ENCODE data around the gene MAML1.

Gene MAML1

DNA sequence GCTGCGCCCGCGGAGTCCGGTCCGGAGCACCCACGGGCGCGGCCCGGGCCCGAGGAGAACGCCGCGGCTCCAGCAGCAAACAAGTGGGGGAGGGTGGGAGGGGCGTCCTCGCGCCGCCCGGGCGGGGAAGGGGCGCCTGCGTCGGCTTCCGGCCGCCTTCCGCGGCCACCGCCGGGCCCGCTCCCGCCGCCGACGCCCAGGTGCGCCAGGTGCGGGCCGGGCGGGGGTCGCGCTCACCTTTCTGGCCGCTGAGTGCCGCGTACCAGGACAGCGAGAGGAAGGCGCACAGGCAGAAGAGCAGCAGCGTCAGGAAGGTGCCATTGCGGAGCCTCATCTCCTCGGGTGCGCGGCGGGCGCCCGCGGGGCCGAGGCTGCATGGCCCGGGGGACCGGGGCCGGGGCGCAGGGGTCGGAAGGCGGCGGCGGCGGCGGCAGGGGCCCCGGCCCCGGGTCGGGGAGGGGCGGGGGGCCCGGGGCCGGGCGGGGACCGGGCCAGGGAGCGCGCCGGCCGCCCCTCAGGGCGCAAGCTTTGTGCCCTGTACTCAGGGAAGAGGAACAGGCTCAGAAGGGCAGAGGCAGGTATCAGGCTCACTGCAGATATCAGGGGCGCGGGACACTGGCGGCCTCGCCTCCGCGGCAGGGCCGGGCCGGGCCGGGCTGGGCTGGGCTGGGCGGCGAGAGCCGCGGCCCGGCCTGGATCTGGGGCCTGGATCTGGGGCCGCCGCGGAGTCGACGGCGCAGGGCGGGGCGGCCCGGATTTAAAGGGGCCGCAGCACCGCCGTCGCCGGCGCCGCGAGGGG is 73.8 kb downstream of the MAML1 start, which contains the start of gene MGAT4B:
TSS of gene MGAT4B (minus strand) at position 617 of the 799 bp plus-strand sequence. CDS start at position 334, 283 bp downstream.
- peak; percentile 71 for DNase-seq

DNA sequence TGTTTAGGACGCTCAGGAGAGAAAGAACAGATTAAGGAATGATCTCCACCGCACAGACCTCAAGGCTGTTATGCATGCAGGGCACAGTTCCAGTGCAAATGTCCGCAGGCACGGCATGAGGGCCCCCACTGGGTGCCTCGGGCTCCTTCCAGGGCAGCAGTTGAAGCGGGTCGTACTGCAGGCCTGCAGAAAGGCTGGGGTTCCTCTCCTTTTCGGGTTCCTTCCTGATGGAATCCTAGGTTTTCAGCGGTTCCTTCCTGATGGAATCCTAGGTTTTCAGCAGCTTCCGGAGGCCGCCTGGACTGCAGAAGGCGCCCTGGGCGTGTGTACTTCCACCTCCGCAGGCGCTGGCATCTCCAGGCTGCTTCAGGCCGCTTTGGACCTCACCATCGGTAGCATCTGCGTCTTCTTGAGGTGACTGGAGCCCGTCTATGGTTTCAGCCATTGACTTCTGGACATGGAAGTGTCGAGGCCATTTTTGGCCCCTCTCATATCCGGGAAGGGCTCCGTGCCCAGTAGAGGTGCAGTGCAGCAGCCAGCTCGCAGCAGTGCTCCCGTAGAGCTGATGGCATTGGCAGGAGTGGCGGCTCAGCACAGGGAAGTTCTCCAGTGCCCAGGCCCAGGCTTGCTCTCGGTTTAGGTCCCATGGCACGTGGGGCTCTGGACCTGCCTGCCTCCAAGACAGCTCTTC is 79.7 kb downstream of the MAML1 start:
- no peak for DNase-seq

DNA sequence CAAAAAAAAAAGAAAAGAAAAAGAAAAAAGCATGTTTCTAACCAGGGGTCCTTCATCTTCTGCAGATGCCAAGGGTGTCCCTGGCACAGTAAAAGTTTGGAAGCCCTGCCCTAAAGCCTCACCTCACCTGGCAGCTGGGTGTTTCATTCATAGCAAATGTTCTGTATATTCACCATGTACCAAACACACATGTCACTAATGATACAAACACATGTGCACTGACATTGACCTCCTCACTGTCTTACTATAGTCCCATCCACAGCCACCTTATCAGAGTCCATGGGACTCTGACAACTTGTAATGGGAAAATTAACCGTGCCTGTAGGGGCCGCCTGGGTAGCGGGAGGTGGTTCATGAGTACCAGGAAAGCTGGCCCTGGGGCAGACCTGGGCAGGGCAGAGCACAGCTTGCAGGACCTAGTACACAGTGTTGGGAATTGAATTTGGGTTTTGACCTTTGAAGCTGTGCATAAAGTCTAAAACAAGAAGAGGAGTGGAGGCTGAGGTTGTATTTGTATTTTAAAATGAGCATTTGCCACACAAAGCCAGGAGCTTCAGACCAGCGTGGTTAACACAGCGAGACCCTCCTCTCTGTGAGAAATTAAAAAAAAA is 80.5 kb downstream of the MAML1 start:
- no peak for DNase-seq

DNA sequence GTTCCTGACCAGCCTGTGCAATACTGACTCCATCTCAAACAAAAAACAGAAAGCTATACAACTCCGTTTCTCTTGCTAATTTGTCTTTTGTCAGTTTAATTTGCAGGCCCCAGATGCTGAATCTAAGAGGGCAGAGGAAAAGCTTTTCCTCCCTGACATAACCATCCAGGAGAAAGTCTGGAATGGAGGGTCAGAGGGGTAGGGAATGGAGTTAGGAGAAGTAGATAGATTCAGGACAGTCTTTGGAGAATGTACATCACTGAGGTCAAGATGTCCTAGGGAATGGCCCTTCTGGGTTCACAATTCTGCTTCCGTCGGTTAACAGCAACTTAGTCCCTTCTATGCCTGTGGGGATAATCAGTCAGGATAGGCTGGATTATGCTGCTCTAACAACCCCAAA is 81.5 kb downstream of the MAML1 start:
- no peak for DNase-seq

DNA sequence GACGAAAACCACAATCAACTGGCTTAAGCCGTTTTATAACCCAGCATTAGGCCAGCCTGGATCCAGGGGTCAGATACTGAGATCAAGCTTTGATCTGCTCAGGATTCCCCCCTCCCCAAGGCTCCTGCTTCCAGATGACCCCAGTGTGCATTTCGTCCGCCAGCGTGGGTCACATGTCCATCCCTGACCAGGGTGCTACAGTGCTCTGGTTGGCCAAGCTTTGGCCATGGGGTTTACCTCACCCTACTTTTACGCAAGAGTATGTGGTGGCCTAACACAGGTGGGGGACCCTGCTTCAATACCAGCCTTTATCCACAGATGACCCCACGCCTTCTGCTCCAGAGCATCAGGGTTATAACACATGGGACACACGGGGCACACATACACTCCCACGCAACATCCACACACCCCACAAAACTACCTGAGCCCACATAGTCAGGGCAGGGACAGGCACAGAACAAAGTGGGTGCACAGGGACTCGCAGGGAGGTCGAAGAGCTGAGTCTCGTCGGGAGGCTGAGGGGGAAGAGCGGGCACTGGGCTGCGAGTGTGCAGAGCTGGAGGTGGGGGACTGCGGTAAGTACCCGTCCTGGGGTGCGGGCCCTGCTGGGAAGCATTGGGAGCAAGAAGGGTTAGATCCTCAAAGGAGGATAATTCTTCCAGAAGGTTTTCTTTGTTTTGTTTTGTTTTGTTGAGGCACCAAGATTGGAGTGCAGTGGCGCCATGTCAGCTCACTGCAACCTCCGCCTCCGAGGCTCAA is 83.0 kb downstream of the MAML1 start:
- no peak for DNase-seq

DNA sequence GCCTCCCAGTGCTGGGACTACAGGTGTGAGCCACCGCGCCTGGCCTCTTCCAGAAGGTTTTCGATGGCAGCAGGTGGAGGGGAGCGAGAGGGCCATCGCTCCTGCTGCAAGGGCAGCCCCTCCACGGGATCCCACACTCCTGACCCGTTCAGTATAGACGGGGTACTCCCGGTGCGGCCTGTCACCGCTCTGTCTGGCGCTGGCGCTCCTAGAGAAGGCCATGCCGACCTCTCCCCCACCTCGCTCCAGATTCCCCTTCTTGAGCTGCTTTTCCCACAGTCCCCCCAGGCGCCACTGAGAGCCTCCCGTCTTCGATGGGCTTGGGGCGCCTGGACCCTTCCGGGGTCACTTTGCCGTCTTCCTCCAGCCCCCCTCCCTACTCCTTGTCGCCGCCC is 83.8 kb downstream of the MAML1 start:
- DNase-seq = no peak

DNA sequence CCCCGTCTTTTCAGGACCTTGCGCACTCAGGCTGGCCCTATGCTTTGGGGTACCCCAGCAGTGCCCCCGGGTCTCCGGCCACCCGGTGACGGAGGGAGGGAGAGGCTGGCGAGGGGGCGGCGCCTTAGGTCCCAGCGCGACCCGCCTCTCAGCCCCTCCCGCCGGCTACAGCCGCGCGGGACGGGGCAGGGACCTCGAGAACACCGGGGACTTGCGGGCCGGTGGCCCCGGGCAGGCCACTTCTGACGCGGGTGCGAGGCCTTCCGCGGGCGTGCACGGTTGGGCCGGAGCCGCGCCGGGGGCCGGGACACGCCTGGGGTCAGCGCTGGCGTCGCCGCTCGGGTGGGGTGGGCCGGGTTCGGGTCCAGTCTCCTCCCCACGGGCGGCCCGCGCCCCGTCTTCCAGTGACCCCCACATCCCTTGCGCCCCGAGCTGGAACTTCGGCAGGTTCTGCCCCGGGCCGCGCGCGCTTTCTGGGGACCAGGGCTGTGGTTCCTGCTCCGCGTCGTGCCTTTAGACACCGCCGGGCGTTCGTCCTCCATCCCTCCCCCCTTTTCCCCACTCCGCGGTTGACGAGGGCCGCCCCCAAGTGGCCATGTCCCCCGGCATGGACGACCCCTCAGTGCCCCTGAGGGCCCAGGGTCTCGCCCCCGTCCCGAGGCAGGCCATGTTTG is 84.3 kb downstream of the MAML1 start:
- no peak for DNase-seq

DNA sequence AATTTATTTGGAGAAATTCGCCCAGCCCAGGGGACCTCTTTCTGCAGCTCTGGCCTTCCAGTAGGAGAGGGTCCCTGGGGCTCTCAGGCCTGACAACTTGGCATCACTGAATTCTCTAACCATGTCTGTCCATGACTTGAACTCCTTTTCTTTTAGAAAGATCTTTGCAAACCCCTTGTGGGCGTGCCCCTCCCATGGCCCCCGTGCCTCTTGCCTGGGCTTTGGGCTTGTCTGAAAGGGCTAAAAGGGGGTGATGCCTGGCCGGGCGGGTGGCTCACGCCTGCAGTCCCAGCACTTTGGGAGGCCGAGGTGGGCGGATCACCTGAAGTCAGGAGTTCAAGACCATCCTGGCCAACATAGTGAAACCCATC is 84.8 kb downstream of the MAML1 start:
- DNase-seq = no peak

DNA sequence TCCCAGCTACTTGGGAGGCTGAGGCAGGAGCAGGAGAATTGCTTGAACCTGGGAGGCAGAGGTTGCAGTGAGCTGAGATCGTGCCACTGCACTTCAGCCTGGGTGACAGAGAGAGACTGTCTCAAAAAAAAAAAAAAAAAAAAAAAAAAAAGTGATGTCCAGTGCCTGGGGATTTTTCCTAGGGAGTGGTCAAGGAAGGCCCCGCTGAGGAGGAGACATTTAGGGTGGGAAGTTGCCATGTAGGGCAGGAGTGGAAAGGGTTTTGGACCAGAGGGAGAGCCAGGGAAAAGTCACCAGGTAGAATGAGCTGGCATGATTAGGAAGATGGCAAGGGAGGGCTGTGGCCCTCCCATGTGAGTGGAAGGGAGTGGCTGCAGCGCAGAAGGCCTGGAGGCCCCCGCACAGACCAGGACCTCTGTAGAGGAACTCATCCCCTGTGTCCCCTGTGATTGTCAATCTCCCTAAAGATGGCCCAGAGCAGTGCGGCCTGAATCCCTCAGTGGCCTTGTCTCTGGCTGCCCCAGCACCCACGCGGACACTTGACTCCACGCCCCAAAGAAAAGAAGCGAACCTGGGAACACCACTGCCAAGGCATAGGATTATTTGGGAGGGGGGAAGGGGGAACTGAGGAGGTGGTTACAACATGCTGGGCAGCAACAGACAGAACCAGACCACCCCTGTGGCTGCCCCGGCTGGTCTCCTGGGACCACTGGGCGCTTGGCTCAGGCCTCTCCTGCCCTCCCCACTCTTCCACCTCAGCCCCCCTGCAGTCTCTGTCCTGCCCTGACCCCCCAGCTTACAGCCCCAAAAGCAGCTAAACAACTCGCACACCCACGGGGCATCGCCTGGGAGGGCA is 85.5 kb downstream of the MAML1 start:
- no peak for DNase-seq

DNA sequence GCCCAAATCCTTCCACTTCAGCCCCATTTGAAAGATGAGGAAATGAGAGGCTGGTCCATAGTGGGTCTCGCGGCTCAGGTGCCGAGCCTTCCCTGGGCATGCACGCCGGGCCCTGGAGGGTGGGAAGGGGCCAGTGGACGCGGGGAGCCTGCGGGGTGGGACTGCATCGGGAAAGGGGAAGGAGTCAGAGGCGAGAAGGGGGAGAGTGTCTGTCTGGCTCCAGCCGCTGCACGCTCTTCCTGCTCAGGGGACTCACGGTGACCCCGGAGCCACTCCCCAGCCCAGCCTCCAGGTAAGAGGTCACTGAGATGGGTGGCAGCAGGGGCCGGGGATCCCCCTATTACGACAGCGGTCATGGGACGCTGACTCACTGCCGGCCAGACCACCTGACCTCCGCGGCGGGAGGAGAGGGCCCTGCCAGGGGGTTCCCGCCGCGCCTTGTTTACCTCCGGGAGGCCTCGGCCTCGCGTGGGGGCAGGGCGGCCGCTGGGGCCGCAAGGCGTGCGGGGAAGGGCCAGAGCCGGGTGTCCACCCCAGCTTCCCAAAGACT is 86.2 kb downstream of the MAML1 start:
- DNase-seq = peak; percentile 93

DNA sequence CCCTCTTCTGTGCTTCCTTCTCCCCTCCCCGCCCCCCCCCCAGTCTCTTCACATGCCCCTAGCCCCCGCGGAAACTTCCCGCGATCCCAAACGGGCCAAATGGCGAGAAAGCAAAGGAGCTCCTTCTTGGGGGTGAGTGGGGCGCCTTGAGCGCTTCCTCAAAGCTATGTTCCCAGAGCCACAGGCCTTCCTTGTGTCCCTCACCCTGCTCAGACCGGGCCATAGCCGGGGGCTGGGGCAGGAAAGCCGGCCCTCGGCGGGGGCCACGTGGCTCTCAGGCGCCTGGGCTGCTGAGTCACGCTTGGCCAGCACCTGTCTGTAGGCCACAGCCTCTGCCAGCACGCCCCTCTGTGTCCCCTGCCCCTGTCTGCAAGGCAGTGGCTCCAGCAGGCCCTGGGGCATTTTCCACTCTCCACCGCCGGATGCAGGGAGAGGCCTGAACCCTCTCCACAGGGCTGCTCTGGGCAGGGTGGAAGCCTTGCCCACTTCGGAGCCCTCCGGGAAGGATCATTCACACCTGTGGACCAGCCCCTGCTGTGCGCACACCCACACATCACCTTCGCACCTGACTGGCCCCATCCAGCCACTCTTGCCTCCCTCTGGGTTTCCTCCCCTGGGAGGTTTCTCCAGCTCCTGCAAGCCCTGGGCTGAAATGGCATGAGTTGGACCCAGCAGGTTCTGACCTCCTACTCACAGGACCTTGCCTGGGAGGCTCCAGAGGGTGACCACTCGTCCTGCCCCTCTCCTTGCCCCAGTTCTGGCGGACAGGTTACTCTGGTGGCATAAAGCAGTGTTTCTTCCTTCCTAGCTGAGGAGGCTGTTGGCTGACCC is 86.9 kb downstream of the MAML1 start:
- DNase-seq = no peak

DNA sequence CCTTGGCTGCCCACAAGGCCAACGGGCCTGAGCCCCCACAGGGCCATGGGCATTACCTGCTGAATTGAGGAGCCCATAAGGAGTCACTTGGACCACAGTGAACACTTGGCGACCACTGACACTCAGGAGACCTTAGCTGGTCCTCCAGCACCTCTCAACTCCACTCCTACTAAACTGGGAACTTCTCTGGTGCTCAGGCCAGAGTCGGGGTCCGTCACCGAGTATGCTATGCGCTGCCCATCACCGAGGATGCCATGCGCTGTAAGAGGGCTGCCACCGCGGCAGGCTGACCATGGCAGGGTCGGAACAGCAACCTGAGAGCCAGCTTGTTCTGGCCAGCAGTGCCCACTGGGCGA is 87.5 kb downstream of the MAML1 start:
- no peak for DNase-seq

DNA sequence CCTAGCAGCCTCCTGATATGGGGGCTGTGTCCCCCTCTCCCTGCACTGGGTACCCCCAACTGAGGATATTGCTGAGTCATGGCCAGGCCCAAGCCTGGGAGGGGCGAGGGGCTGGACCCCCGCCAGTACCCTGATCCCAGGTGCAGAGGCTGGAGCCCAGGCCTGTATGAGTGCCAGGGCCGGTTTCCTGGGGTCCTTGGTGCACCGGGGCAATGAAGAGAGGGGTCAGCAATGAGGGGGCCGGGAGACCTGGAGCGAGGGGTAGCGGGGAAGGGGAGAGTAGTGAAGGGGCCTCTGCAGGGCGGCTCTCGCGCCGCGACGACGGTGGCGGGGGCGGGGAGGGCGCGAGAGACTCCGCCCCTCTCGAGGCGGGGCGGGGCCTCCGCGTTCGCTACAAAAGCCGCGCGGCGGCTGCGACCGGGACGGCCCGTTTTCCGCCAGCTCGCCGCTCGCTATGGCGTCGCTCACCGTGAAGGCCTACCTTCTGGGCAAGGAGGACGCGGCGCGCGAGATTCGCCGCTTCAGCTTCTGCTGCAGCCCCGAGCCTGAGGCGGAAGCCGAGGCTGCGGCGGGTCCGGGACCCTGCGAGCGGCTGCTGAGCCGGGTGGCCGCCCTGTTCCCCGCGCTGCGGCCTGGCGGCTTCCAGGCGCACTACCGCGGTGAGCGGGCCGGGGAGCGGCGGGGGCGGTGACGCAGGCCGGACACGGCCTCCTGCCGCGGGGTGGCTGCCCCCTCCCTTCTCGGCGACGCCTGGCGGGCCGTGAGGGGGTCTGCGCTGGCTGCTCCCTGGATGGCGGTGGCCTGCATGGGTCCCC is 88.1 kb downstream of the MAML1 start, which contains the start of gene SQSTM1:
TSS of gene SQSTM1 (plus strand) at position 423 of the 815 bp plus-strand sequence. CDS start at position 455, 32 bp downstream.
- peak; percentile 88 for DNase-seq

DNA sequence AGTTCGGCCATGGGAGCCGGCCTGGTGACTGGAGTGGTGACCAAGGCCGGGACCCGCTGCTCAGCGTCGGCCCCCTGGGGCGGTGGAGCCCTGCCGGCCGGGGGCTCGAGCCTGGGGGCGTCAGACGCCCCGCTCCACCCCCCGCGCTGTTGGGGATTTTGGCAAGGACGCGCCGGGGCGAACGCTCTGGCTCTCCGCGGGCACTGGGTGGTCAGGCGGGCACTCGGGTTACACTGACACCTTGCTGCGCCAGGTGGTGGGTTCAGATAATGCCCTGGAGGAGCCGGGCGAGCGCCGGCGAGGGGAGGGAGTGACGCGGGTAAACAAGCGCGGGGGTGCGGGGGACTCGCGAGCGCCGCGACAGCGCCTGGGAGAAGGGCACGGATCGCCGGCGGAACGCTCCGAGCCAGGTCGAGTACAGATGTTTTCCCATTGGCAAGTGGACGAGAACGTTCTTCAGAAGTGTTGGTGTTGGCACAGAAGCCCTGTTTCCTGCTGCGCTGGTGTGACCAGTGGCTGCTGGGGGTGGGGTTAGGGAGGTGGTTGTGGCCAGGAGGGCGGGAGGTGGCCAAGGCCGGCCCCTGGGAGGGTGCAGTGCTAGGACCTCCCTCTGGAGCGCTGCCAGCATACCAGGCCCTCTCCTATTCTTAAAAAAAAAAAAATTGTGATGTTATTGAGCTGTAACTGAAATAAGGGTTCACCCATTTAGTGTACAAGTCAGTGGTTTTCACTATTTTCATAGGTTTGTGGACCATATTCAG is 88.9 kb downstream of the MAML1 start:
- peak; percentile 93 for DNase-seq

DNA sequence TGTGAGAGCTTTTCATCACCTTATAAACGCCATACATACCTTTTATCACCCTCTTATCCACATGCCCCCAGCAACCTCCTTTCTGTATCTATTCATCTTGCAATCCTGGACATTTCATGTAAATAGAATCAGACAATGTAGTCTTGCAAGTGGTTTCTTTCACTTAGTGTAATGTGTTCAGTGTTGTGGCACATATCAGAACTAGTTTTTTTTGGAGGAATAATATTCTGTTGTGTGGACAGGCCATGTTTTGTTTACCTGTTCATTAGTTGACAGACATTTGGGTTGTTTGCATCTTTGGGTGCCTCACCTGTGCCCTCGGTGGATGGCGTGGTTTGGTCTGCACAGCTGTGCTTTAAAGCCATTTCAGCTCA is 89.4 kb downstream of the MAML1 start:
- DNase-seq = no peak

DNA sequence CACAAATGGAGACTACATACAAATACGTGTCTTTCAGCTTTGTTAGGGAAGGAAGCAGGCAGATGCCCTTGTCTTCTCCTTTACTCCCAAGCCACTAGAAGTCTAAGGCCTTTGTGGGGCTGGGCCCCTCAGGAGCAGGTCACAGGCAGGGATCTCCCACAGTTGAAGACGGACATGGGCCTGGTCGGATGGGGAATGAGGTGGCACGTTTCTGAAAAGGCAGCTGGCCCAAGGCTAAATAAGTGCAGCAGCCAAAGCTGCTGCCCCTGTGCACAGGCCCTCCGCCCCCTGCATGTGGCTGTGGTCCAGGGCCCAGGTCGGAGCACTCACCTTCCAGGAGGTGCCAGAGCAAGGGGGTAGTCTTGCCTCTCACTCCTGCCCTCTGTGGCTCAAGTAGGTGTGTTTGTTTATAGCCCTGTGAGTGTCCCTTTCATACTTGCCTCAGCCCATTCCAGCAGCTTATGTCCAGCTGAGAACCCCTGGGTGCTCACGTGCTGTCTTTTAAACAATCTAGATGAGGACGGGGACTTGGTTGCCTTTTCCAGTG is 89.9 kb downstream of the MAML1 start:
- no peak for DNase-seq

DNA sequence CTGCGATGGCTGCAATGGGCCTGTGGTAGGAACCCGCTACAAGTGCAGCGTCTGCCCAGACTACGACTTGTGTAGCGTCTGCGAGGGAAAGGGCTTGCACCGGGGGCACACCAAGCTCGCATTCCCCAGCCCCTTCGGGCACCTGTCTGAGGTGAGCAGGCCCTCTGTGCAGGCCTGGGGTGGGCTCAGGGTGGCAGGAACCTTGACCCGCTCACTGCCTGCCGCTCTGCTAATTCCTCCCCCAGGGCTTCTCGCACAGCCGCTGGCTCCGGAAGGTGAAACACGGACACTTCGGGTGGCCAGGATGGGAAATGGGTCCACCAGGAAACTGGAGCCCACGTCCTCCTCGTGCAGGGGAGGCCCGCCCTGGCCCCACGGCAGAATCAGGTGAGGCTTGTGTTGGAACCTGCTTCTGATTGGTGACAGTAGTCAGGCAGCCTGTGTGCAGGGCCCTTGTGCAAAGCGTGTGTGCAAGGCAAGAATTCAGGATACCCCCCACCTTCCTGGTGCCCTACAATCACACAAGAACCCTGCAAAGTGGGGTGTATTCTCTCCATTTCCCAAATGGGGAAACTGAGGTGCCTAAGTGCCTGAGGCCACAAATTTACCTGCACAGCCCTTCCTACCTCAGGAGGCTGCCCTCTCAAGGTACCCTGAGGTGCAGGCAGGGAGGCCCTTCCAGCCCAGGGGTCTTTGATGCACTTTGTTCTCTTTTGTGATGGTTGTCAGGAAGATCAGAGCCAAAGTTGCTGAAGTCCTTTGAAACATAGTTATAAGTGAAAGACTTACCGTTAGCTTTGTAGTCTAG is 91.5 kb downstream of the MAML1 start:
- no peak for DNase-seq

DNA sequence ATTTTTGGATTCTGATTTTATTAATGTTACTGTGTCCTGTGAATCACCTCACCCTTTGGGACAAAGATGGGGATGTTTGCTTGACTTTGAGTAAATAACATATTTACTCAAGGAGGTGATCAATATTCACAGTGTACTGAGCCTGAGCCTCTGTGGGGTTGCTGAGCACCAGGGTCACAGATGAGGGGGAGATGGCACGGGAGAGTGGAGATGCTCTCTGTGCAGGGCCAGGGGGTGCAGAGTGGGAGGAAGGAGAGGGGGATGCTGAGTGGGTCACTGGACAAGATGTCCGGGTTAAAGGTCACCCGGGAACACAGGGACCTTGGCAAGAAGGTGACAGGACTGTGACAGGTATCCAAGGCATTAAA is 92.1 kb downstream of the MAML1 start:
- DNase-seq = no peak

All from CD4-positive, alpha-beta T cell treated with Interleukin-10 for 1 hour (primary cell).